Epithelial cell of esophagus (primary cell): Measurements from ENCODE around the gene PARVB.

Experiments used
- DNase-seq: peaks from one replicate; pipeline ENCODE4 v3.0.0; 2010; ENCODE audit warnings: low read depth
- H3K4me3 ChIP-seq: 2 replicates; pipeline ENCODE4 v1.5.1; 2011; ENCODE audit warnings: mild to moderate bottlenecking, low read length, control low read depth
- CTCF ChIP-seq: IDR thresholded peaks from 2 replicates; pipeline ENCODE4 v1.5.1; 2011; ENCODE audit warnings: low read depth, mild to moderate bottlenecking, low read length, control low read depth, inconsistent platforms; ENCODE audit not compliant: insufficient read depth; ENCODE audit errors: missing control alignments

Gene PARVB

GRCh38 chr22:44166498-44167276 lies 142.6 kb downstream of the PARVB start:
- no peak for DNase-seq
- no peak overlapping the region for H3K4me3 ChIP-seq
- no peak for TF ChIP-seq CTCF

- no peak overlapping the region for H3K4me3 ChIP-seq
- no peak for DNase-seq
- no peak for TF ChIP-seq CTCF
Observed at GRCh38 chr22:44167501-44167900, 143.4 kb downstream of the PARVB start.

GRCh38 chr22:44168206-44168605 lies 144.1 kb downstream of the PARVB start:
- DNase-seq: no peak

GRCh38 chr22:44170470-44170869 lies 146.4 kb downstream of the PARVB start:
- H3K4me3 ChIP-seq: no peak overlapping the region
- TF ChIP-seq CTCF: no peak
- no peak for DNase-seq

More at GRCh38 chr22:44168206-44168605, 144.1 kb downstream of the PARVB start:
- no peak for TF ChIP-seq CTCF
- no peak overlapping the region for H3K4me3 ChIP-seq

GRCh38 chr22:44171561-44171960 lies 147.5 kb downstream of the PARVB start:
- no peak overlapping the region for H3K4me3 ChIP-seq
- no peak for DNase-seq
- TF ChIP-seq CTCF: no peak

GRCh38 chr22:44172370-44173108 lies 148.4 kb downstream of the PARVB start:
- H3K4me3 ChIP-seq: no peak overlapping the region
- no peak for DNase-seq
- no peak for TF ChIP-seq CTCF
